GM18909 (cell line): ENCODE data around the gene KNL1.
A peak's percentile ranks its signal among the peaks of the same experiment; 100 is the strongest.
"Not testable (repeated sequence)": the region's sequence is repeated elsewhere in the genome, so short reads cannot be mapped to it uniquely, and the experiment has no call there.

Experiments
- ATAC-seq: cut with Tn5 transposase; IDR thresholded peaks from one replicate; pipeline ENCODE4 v1.9.1; 2021; ENCODE audit warnings: mild to moderate bottlenecking; ENCODE audit not compliant: unreplicated experiment, poor library complexity

The KNL1 gene

GRCh38 chr15:40578892-40579291 is 15.2 kb upstream of the KNL1 start:
- no peak for ATAC-seq

- not testable (repeated sequence) for ATAC-seq
Measured at GRCh38 chr15:40581796-40582195, 12.3 kb upstream of the KNL1 start.

- no peak for ATAC-seq
Measured at GRCh38 chr15:40582726-40583246, 11.3 kb upstream of the KNL1 start.

- no peak for ATAC-seq
Measured at GRCh38 chr15:40584191-40584590, 9.9 kb upstream of the KNL1 start.

- ATAC-seq: no peak
Measured at GRCh38 chr15:40590667-40591050, 3.4 kb upstream of the KNL1 start.

- no peak for ATAC-seq
Measured at GRCh38 chr15:40591389-40591788, 2.7 kb upstream of the KNL1 start.

- ATAC-seq: no peak
Measured at GRCh38 chr15:40593165-40593564, 884 bp upstream of the KNL1 start.

- ATAC-seq: peak; percentile 55
Measured at GRCh38 chr15:40594429-40594836, 384 bp downstream of the KNL1 start.

- ATAC-seq: no peak
Measured at GRCh38 chr15:40595219-40595618, 1.2 kb downstream of the KNL1 start.

GRCh38 chr15:40595773-40596172 is 1.7 kb downstream of the KNL1 start:
- ATAC-seq: no peak

- no peak for ATAC-seq
Measured at GRCh38 chr15:40597024-40597423, 3.0 kb downstream of the KNL1 start.

- no peak for ATAC-seq
Measured at GRCh38 chr15:40598126-40598525, 4.1 kb downstream of the KNL1 start.

GRCh38 chr15:40598672-40599071 is 4.6 kb downstream of the KNL1 start:
- ATAC-seq: no peak

- no peak for ATAC-seq
Measured at GRCh38 chr15:40600956-40601355, 6.9 kb downstream of the KNL1 start.

GRCh38 chr15:40603935-40604334 is 9.9 kb downstream of the KNL1 start:
- no peak for ATAC-seq

GRCh38 chr15:40613080-40613479 is 19.0 kb downstream of the KNL1 start:
- no peak for ATAC-seq

GRCh38 chr15:40618023-40618422 is 24.0 kb downstream of the KNL1 start:
- no peak for ATAC-seq

GRCh38 chr15:40618906-40619305 is 24.9 kb downstream of the KNL1 start:
- ATAC-seq: no peak

- no peak for ATAC-seq
Measured at GRCh38 chr15:40623361-40623760, 29.3 kb downstream of the KNL1 start.

- no peak for ATAC-seq
Measured at GRCh38 chr15:40630313-40630712, 36.3 kb downstream of the KNL1 start.

- ATAC-seq: no peak
Measured at GRCh38 chr15:40633178-40633577, 39.1 kb downstream of the KNL1 start.

GRCh38 chr15:40637221-40637745 is 43.2 kb downstream of the KNL1 start:
- ATAC-seq: no peak

GRCh38 chr15:40639677-40640076 is 45.6 kb downstream of the KNL1 start:
- ATAC-seq: no peak
